ENCODE measurements around the gene FAM193B. TPM values are rescaled to one million over a fixed set of nuclear protein-coding genes. Genes with fewer than 3 reads are reported as not detected.

Gene FAM193B
- polyA plus RNA-seq, 3 donors = 1.6 to 216 (median 1.9) TPM

DNA sequence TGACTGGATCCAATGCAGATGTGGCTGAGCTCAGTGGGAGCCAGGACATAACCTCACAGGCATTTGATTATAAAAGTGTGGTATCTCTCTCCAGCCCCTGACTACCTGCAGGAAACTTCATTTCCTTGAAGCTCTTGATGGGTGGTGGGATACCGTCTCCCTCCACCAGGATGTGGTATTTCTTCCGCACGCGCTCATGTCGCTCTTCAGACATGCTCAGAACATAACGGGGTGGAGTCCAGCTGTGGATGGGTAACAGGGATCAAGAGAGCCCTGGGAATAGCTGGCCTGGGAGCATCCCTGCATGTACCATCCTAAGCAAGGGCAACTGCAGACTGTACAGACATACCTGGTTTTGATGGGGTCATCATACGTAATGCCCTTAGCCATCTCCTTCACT is 38.8 kb downstream of the FAM193B start:
- Histone ChIP-seq H3K4me2 (replicated peaks; ENCODE audit: extremely low read depth, low read length, poor library complexity, severe bottlenecking) (peak overlapping the region; percentile 99), H3K4me1 (ENCODE audit: control insufficient read depth in 1 of 2, insufficient read depth in 2 of 2, low read length in 2 of 2) (peaks cover 31 to 47% of the 10 kb centered on the region in 2 donors), H3K9ac (ENCODE audit: insufficient read depth, low read length, poor library complexity, severe bottlenecking) (peak overlapping the region; percentile 91), H3K9me3 (replicated peaks in 1 of 2; ENCODE audit: control insufficient read depth in 1 of 2, insufficient read depth in 1 of 2, low read length in 2 of 2) (no peaks in the 10 kb centered on the region), H3K79me2 (ENCODE audit: insufficient read depth, low read length) (peaks cover 39% of the 10 kb centered on the region), H3K27me3 (ENCODE audit: control insufficient read depth in 2 of 2, insufficient read depth in 2 of 2, low read length in 2 of 2) (no peaks in the 10 kb centered on the region), H4K20me1 (ENCODE audit: insufficient read depth, low read length) (peaks cover 11% of the 10 kb centered on the region), H2AFZ (ENCODE audit: insufficient read depth, low read depth, low read length, poor library complexity, severe bottlenecking) (no peak overlapping the region), H3K27ac (ENCODE audit: low read depth in 1 of 2, low read length in 2 of 2) (peak overlapping the region in 1 of 2 donors; percentile 92), H3K4me3 (replicated peaks in 1 of 3; ENCODE audit: low read depth in 2 of 3, low read length in 3 of 3) (peak overlapping the region in 1 of 3 experiments; percentile 98), H3K36me3 (replicated peaks in 1 of 2; ENCODE audit: control insufficient read depth in 1 of 2, insufficient read depth in 2 of 2, low read length in 2 of 2) (peaks cover 57 to 64% of the 10 kb centered on the region in 2 donors)
- WGBS (ENCODE audit: insufficient coverage) = no CpG with 5 or more reads among the region's 7 CpGs
- intact Hi-C loops (cut with micrococcal nuclease) = loop anchor here in 1 of 2 donors (5.0 kb wide), 1 partner anchor 37 kb away; the partner anchor contains the start of gene FAM193B
- peaks cover 0 to 2% (median 0%) of the 10 kb centered on the region in 7 donors for H3K9me3 Mint-ChIP-seq
- peaks cover 37% of the 10 kb centered on the region for H3K4me1 Mint-ChIP-seq
- DNase-seq = no peak
- peak overlapping the region in 4 of 7 donors; percentile 31 to 96 (median 74) for H3K27ac Mint-ChIP-seq
- peak overlapping the region; percentile 94 to 98 for H3K4me3 Mint-ChIP-seq
- peaks cover 0 to 2% (median 0%) of the 10 kb centered on the region in 3 donors for H3K27me3 Mint-ChIP-seq (ENCODE audit: low read depth in 3 of 3)
- H3K36me3 Mint-ChIP-seq = peaks cover 64 to 68% of the 10 kb centered on the region in 2 donors
- TF ChIP-seq, protein P1, sequence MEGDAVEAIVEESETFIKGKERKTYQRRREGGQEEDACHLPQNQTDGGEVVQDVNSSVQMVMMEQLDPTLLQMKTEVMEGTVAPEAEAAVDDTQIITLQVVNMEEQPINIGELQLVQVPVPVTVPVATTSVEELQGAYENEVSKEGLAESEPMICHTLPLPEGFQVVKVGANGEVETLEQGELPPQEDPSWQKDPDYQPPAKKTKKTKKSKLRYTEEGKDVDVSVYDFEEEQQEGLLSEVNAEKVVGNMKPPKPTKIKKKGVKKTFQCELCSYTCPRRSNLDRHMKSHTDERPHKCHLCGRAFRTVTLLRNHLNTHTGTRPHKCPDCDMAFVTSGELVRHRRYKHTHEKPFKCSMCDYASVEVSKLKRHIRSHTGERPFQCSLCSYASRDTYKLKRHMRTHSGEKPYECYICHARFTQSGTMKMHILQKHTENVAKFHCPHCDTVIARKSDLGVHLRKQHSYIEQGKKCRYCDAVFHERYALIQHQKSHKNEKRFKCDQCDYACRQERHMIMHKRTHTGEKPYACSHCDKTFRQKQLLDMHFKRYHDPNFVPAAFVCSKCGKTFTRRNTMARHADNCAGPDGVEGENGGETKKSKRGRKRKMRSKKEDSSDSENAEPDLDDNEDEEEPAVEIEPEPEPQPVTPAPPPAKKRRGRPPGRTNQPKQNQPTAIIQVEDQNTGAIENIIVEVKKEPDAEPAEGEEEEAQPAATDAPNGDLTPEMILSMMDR (IDR thresholded peaks at IDR 0.05) = no peak

DNA sequence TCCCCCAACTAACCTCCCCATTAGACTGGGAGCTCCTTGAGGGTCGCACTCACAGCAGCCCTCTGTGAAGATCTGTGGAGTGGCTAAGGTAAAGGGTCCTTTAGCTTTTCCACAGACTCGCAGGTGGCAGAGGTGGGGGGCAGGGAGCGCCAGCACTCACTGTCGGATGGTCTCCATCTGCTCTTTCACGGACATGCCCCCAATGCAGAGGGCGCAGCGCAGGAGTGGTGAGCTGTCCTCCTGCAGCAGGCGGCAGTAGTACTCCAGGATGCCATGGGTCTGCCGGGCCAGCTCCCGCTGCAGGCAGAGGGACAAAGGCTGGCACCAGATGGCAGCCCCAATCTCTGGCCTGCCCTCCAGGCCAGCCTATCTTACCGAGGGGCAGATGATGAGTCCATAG is 39.8 kb downstream of the FAM193B start:
- Histone ChIP-seq H2AFZ (ENCODE audit: insufficient read depth, low read depth, low read length, poor library complexity, severe bottlenecking) (no peak overlapping the region), H3K79me2 (ENCODE audit: insufficient read depth, low read length) (peaks cover 47% of the 10 kb centered on the region), H3K27me3 (ENCODE audit: control insufficient read depth in 2 of 2, insufficient read depth in 2 of 2, low read length in 2 of 2) (no peaks in the 10 kb centered on the region), H3K4me2 (replicated peaks; ENCODE audit: extremely low read depth, low read length, poor library complexity, severe bottlenecking) (no peak overlapping the region), H3K27ac (ENCODE audit: low read depth in 1 of 2, low read length in 2 of 2) (no peak overlapping the region), H3K36me3 (replicated peaks in 1 of 2; ENCODE audit: control insufficient read depth in 1 of 2, insufficient read depth in 2 of 2, low read length in 2 of 2) (peaks cover 47 to 53% of the 10 kb centered on the region in 2 donors), H4K20me1 (ENCODE audit: insufficient read depth, low read length) (peaks cover 11% of the 10 kb centered on the region), H3K9ac (ENCODE audit: insufficient read depth, low read length, poor library complexity, severe bottlenecking) (no peak overlapping the region), H3K9me3 (replicated peaks in 1 of 2; ENCODE audit: control insufficient read depth in 1 of 2, insufficient read depth in 1 of 2, low read length in 2 of 2) (no peaks in the 10 kb centered on the region), H3K4me3 (replicated peaks in 1 of 3; ENCODE audit: low read depth in 2 of 3, low read length in 3 of 3) (no peak overlapping the region), H3K4me1 (ENCODE audit: control insufficient read depth in 1 of 2, insufficient read depth in 2 of 2, low read length in 2 of 2) (peaks cover 41 to 57% of the 10 kb centered on the region in 2 donors)
- Mint-ChIP-seq H3K4me1 (peaks cover 47% of the 10 kb centered on the region), H3K27me3 (ENCODE audit: low read depth in 3 of 3) (peaks cover 0 to 5% (median 0%) of the 10 kb centered on the region in 3 donors), H3K9me3 (peaks cover 0 to 2% (median 0%) of the 10 kb centered on the region in 7 donors), H3K36me3 (peaks cover 54 to 58% of the 10 kb centered on the region in 2 donors), H3K4me3 (no peak overlapping the region), H3K27ac (peak overlapping the region in 1 of 7 donors; percentile 68)
- intact Hi-C loops (cut with micrococcal nuclease) = no loop called here
- no peak for DNase-seq
- TF ChIP-seq, protein P1 (IDR thresholded peaks at IDR 0.05) = no peak
- 97% methylated on average over 10 of the region's 11 CpGs for WGBS (ENCODE audit: insufficient coverage)

Data from CD14-positive monocyte (primary cell).